MM.1S (cell line): ENCODE data around the gene RET.

ENCODE experiments used
- DNase-seq: peaks from one replicate; pipeline ENCODE4 v3.0.0-alpha.2; 2015
- H2AFZ ChIP-seq: fragments of 300-600 bp; sonication (generic); 2 replicates; pipeline ENCODE4 v1.6.0; 2016; ENCODE audit warnings: antibody characterized with exemption, low read length
- H3F3A ChIP-seq: fragments of 300-600 bp; sonication (generic); 2 replicates; pipeline ENCODE4 v1.6.1; 2016; ENCODE audit warnings: mild to moderate bottlenecking, antibody characterized with exemption, low read length, moderate library complexity, mixed read lengths; ENCODE audit not compliant: insufficient read depth
- H3K27ac ChIP-seq: fragments of 300-600 bp; sonication (generic); 2 replicates; pipeline ENCODE4 v1.5.1; 2016; ENCODE audit warnings: mild to moderate bottlenecking, low read length
- H3K27me3 ChIP-seq: fragments of 300-600 bp; sonication (generic); replicated peaks from 2 replicates; pipeline ENCODE4 v1.6.0; 2016; ENCODE audit warnings: low read length; ENCODE audit not compliant: insufficient read depth
- H3K36me3 ChIP-seq: fragments of 300-600 bp; sonication (generic); replicated peaks from 2 replicates; pipeline ENCODE4 v1.6.1; 2016; ENCODE audit warnings: mild to moderate bottlenecking, low read length, mixed read lengths; ENCODE audit not compliant: insufficient read depth
- H3K4me1 ChIP-seq: fragments of 300-600 bp; sonication (generic); 2 replicates; pipeline ENCODE4 v1.6.1; 2016; ENCODE audit warnings: low read length, mixed read lengths
- H3K4me2 ChIP-seq: fragments of 300-600 bp; sonication (generic); 2 replicates; pipeline ENCODE4 v1.6.0; 2016; ENCODE audit warnings: low read depth, low read length
- H3K4me3 ChIP-seq: fragments of 300-600 bp; sonication (generic); 2 replicates; pipeline ENCODE4 v1.5.1; 2016; ENCODE audit warnings: low read length, mixed read lengths
- H3K79me2 ChIP-seq: fragments of 300-600 bp; sonication (generic); 2 replicates; pipeline ENCODE4 v1.6.1; 2016; ENCODE audit warnings: mixed run types, low read length, mixed read lengths
- H3K9ac ChIP-seq: fragments of 300-600 bp; sonication (generic); 2 replicates; pipeline ENCODE4 v1.6.1; 2016; ENCODE audit warnings: low read length, mixed read lengths
- H3K9me2 ChIP-seq: fragments of 300-600 bp; sonication (generic); replicated peaks from 2 replicates; pipeline ENCODE4 v1.6.1; 2016; ENCODE audit warnings: mild to moderate bottlenecking, low read length, mixed read lengths; ENCODE audit not compliant: insufficient read depth
- H3K9me3 ChIP-seq: fragments of 300-600 bp; sonication (generic); replicated peaks from 2 replicates; pipeline ENCODE4 v1.6.1; 2016; ENCODE audit warnings: mild to moderate bottlenecking, low read length, mixed read lengths; ENCODE audit not compliant: insufficient read depth
- H4K20me1 ChIP-seq: fragments of 300-600 bp; sonication (generic); 2 replicates; pipeline ENCODE4 v1.6.1; 2016; ENCODE audit warnings: mild to moderate bottlenecking, low read length, moderate library complexity, mixed read lengths; ENCODE audit not compliant: insufficient read depth
- CTCF ChIP-seq: fragments of 300-600 bp; sonication (generic); IDR thresholded peaks from 2 replicates; pipeline ENCODE4 v1.5.1; 2016; ENCODE audit warnings: antibody characterized with exemption, low read length, mixed read lengths
- EZH2 ChIP-seq: fragments of 300-600 bp; sonication (generic); optimal IDR thresholded peaks from 2 replicates; pipeline ENCODE3; 2017; ENCODE audit warnings: low read depth, mild to moderate bottlenecking, antibody characterized with exemption, low read length, mixed read lengths
- EZH2phosphoT487 ChIP-seq: fragments of 300-600 bp; sonication (generic); IDR thresholded peaks from 2 replicates; pipeline ENCODE4 v1.6.1; 2018; ENCODE audit warnings: antibody characterized with exemption, low read length

The RET gene

GRCh38 chr10:43079856-43080255 lies 3.0 kb downstream of the RET start:
- H3F3A ChIP-seq: no peaks in the 10 kb centered on the region
- H3K9ac ChIP-seq: no peak overlapping the region
- no peak overlapping the region for H2AFZ ChIP-seq
- H3K79me2 ChIP-seq: no peaks in the 10 kb centered on the region
- DNase-seq: no peak
- no peaks in the 10 kb centered on the region for H3K9me2 ChIP-seq
- no peaks in the 10 kb centered on the region for H4K20me1 ChIP-seq
- H3K27ac ChIP-seq: no peak overlapping the region
- H3K4me1 ChIP-seq: 0 out of 2 replicates have a peak, but pooled peaks cover 4% of the 10 kb centered on the region
- no peak overlapping the region for H3K4me3 ChIP-seq
- no peaks in the 10 kb centered on the region for H3K9me3 ChIP-seq
- H3K36me3 ChIP-seq: no peaks in the 10 kb centered on the region
- H3K27me3 ChIP-seq: 0 out of 2 replicates have a peak, but pooled peaks cover 8% of the 10 kb centered on the region
- H3K4me2 ChIP-seq: no peak overlapping the region
- TF ChIP-seq EZH2 (no peak), CTCF (no peak), EZH2phosphoT487 (no peak)

GRCh38 chr10:43082087-43082486 lies 5.2 kb downstream of the RET start:
- Histone ChIP-seq H3K9me2 (no peaks in the 10 kb centered on the region), H3K79me2 (no peaks in the 10 kb centered on the region), H4K20me1 (no peaks in the 10 kb centered on the region), H3K27ac (no peak overlapping the region), H2AFZ (no peak overlapping the region), H3K27me3 (0 out of 2 replicates have a peak, but pooled peaks cover 3% of the 10 kb centered on the region), H3K4me3 (no peak overlapping the region), H3K4me1 (0 out of 2 replicates have a peak, but pooled peaks cover 4% of the 10 kb centered on the region), H3K9me3 (no peaks in the 10 kb centered on the region), H3K36me3 (no peaks in the 10 kb centered on the region), H3K9ac (no peak overlapping the region), H3F3A (no peaks in the 10 kb centered on the region), H3K4me2 (no peak overlapping the region)
- no peak for DNase-seq
- TF ChIP-seq EZH2phosphoT487 (no peak), EZH2 (no peak), CTCF (no peak)

GRCh38 chr10:43082746-43083145 lies 5.9 kb downstream of the RET start:
- no peak for DNase-seq
- H3K27me3 ChIP-seq: 0 out of 2 replicates have a peak, but pooled peaks cover 3% of the 10 kb centered on the region

GRCh38 chr10:43083764-43084163 lies 6.9 kb downstream of the RET start:
- no peaks in the 10 kb centered on the region for H3K79me2 ChIP-seq
- no peak overlapping the region for H3K4me3 ChIP-seq
- no peak overlapping the region for H3K9ac ChIP-seq
- TF ChIP-seq CTCF (no peak), EZH2phosphoT487 (no peak), EZH2 (no peak)
- peak overlapping the region; percentile 13; the same call in 1 of the 2 replicates for H3K4me2 ChIP-seq
- 0 out of 2 replicates have a peak, but pooled peaks cover 4% of the 10 kb centered on the region for H3K4me1 ChIP-seq
- no peak overlapping the region for H2AFZ ChIP-seq
- no peak overlapping the region for H3K27ac ChIP-seq
- peak; percentile 26 for DNase-seq
- H3F3A ChIP-seq: no peaks in the 10 kb centered on the region
- H4K20me1 ChIP-seq: no peaks in the 10 kb centered on the region
- H3K27me3 ChIP-seq: 0 out of 2 replicates have a peak, but pooled peaks cover 3% of the 10 kb centered on the region
- no peaks in the 10 kb centered on the region for H3K9me2 ChIP-seq
- H3K36me3 ChIP-seq: no peaks in the 10 kb centered on the region
- no peaks in the 10 kb centered on the region for H3K9me3 ChIP-seq

More at GRCh38 chr10:43082746-43083145, 5.9 kb downstream of the RET start:
- no peak for TF ChIP-seq EZH2phosphoT487
- no peak for TF ChIP-seq EZH2
- no peaks in the 10 kb centered on the region for H3K9me2 ChIP-seq
- no peaks in the 10 kb centered on the region for H3K9me3 ChIP-seq
- H3K4me3 ChIP-seq: no peak overlapping the region
- H2AFZ ChIP-seq: no peak overlapping the region
- no peak overlapping the region for H3K9ac ChIP-seq
- H4K20me1 ChIP-seq: no peaks in the 10 kb centered on the region
- no peak overlapping the region for H3K27ac ChIP-seq
- no peak overlapping the region for H3K4me2 ChIP-seq
- H3K79me2 ChIP-seq: no peaks in the 10 kb centered on the region
- 0 out of 2 replicates have a peak, but pooled peaks cover 4% of the 10 kb centered on the region for H3K4me1 ChIP-seq
- H3K36me3 ChIP-seq: no peaks in the 10 kb centered on the region
- no peaks in the 10 kb centered on the region for H3F3A ChIP-seq
